ENCODE results near the gene TBX21. TPM values are rescaled to one million over a fixed set of nuclear protein-coding genes. Genes with fewer than 3 reads are reported as not detected.

TBX21 gene
- polyA plus RNA-seq (2014; cell fraction: cytosol; rRNA removed) = not detected in 2 replicates
- not detected in 2 replicates for polyA plus RNA-seq (2014; cell fraction: nucleus; rRNA removed)

DNA sequence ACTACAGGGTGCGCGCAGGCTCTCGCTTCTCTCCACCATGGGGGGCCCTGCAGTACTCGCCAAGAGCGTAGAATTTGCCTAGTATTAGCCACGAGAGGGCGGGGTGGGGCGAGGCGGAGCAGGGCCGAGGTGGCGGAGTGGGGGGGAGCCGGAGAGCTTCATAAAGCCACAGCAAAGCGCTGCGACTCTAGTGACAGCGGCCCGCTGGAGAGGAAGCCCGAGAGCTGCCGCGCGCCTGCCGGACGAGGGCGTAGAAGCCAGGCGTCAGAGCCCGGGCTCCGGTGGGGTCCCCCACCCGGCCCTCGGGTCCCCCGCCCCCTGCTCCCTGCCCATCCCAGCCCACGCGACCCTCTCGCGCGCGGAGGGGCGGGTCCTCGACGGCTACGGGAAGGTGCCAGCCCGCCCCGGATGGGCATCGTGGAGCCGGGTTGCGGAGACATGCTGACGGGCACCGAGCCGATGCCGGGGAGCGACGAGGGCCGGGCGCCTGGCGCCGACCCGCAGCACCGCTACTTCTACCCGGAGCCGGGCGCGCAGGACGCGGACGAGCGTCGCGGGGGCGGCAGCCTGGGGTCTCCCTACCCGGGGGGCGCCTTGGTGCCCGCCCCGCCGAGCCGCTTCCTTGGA is at the start of gene TBX21:
TBX21 (plus strand) TSS at position 190 of the 627 bp plus-strand sequence; CDS start at position 409, 219 bp downstream.
- DNase-seq (ENCODE audit: low spot score) = peak; percentile 74

GRCh38 chr17:47684025-47684424 is 49.0 kb upstream of the TBX21 start:
- no peak for DNase-seq (ENCODE audit: low spot score)

GRCh38 chr17:47684535-47685193 is 48.4 kb upstream of the TBX21 start:
- no peak for DNase-seq (ENCODE audit: low spot score)

DNA sequence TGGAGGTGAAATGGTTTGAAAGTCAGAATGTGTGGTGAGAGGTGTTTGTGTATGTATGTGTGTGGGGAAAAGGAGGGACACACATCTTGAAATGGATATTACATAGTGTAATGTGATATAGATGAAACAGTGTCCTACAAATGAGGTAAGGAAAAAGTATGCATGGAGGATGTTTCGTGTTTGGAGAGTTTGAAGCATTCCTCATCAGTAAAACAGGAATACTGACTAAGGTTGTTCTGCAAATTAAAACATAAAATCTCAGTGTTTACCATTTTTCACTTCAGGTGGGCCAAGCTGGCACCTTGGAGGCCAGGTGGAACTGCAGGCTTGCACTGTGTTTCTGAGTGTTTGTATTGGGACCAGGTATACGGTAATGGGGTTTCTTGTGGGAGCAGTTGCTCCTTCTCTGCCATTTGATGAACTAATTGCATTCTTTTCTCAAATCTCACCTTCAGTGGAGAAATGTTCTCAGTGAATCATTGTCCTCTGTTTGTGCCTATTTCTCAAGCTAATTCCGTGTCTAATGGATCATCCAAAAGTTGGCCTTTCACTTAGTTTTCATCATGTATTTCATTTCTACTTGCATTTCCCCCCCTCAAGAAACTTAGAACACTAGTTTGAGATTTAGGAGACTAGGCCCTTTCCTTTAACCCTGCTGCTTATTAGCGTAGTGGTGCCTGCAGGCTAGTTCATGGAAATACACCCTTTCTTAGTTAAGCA is 47.3 kb upstream of the TBX21 start:
- DNase-seq (ENCODE audit: low spot score) = no peak

GRCh38 chr17:47686276-47686635 is 46.8 kb upstream of the TBX21 start:
- no peak for DNase-seq (ENCODE audit: low spot score)

DNA sequence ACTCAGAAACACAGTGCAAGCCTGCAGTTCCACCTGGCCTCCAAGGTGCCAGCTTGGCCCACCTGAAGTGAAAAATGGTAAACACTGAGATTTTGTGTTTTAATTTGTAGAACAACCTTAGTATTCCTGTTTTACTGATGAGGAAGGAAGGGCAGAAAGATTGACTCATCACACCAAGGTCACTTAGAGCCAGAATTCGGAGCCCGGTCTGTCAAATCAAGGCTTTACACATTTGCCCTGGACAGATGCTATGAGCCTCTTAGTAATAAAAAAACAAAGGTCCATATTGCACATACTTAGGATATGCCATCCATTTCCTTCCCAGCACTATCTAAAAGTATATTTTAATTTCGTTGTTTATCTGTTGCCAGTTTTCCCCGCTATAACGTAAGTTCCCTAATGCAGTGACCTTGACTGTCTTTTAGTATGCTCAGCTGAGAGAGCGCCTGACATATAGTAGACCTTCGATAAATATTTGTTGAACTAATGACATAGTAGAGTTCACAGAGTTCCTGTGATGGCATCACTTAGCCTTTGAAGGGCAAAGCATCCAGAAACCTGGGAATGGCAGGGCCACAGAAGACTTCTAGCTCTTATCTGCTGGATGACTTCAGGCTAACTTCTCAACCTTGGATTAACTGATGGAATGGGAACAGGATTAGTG is 46.2 kb upstream of the TBX21 start:
- no peak for DNase-seq (ENCODE audit: low spot score)

GRCh38 chr17:47687328-47687690 is 45.7 kb upstream of the TBX21 start:
- DNase-seq (ENCODE audit: low spot score) = no peak

DNA sequence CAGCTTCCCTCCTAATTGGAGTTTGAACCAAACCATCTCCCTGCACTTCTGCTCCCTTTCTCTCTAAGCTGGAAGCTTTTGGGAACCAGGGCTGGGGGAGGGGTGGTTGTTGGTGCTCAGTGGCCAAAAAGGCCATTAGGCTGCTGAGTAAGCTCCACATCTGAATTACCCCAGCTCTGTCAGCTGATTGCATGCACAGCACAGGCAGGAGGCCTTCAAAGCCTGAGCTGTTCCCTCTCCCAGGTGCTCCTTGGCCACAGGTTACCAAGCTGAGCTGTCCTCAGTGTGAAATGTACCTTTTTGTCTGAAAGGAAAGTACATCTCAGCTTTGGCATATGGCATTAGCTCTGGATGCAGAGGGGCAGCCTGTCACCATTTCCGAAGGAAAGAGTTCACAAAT is 45.3 kb upstream of the TBX21 start:
- no peak for DNase-seq (ENCODE audit: low spot score)

DNA sequence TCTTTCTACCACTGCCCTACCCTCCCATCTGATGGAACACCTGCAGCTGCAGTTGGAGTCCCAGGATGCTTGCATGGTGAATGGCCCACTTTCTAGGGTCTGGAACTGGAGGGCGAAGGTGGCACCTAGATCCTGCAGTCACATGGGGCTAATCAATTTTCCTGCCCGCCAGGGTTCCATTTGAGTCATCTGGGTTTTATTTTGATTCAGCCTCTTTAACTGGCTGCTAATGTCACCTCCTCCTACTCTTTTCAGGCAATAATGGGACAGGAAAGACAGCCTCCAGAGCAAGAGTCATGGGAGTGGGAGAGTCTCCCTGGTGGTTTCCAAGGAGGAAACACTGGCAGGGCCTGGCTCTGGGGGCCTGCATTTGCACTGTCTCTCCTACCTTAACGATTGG is 42.9 kb upstream of the TBX21 start:
- DNase-seq (ENCODE audit: low spot score) = no peak

DNA sequence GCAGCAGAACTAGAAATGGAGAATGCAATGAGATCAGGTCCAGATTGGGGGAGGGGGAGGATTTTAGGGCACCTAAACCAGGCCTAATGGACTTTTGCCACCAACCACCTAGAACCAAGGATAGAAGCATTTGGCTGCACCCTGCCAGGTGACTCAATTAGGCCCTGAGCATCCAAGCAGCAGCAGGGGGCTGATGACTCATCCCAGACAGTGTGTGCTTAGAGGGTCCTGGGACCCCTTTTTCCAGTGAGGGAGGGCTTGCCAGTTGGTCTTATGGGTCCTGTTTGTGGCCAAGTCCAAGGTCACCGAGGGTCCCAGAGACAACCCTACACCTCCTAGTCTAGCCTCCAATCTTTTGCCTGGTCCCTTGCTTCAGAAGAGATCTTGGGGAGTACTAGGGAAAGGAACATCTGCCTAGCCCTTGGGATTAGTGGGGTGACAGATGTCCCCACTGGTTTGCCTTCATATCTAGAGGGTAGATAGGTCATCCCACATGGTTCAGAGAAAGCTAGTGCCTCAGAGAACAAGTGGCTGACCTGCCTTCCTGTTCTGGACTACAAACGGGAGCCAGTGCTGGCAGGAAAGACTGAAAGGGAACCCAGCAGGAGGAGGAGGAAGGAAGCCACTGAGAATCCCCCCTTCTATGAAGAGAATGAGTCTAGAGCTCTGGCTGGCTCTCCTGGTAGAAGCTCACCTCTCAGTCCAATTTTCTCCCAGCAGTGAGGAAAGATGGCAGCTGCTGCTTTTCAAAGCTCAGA is 40.7 kb upstream of the TBX21 start:
- DNase-seq (ENCODE audit: low spot score) = no peak

GRCh38 chr17:47692895-47693730 is 39.9 kb upstream of the TBX21 start:
- DNase-seq (ENCODE audit: low spot score) = no peak

DNA sequence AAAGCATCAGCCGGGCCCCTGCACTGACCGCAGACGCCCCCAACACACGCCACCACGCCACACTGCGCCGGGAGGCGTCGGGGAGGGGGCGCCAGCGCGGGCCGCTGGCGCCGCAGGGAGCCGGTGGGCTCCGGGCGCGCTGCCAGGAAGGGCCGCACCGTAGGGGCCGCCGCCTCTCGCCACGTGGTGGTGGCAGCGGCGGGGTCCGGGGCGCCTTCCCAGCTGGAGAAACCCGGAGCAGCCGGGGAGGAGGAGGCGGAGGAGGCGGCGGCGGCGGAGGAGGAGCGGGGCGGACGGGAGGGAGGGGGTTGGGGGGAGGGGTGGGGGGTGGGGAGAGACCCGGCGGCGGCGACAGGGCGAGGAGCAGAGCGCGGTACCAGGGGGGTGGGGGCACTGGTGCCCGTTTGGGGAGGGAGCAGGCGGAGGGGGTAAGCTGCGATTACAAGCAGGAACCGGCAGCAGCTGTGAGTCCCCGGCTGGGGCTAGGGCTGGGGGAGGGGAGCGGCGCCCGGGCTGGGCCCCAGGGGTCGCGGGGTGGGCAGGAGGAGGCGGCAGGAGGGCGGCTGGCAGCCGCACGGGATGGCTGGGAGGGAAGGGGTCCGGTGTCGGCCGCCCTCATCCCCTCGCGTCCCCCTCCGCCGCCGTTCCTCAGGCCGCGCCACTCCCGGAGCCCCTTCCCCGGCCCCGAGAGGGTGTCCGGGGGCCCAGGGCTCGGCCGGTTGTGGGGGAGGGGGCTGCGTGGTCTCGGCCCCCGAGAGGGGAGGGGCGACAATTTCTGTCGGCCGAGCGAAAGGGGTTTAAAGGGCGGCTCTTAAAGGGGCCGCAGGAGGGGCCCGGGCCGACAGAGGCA is 39.1 kb upstream of the TBX21 start, which contains the start of gene TBKBP1:
TBKBP1 (plus strand) TSS at position 431 of the 850 bp plus-strand sequence. CDS start 1,952 bp downstream, outside the sequence.
- peak; percentile 92 for DNase-seq (ENCODE audit: low spot score)

- peak; percentile 58 for DNase-seq (ENCODE audit: low spot score)
Measured at GRCh38 chr17:47694581-47695428, 38.2 kb upstream of the TBX21 start.

GRCh38 chr17:47695429-47696376 is 37.3 kb upstream of the TBX21 start:
- DNase-seq (ENCODE audit: low spot score) = no peak

DNA sequence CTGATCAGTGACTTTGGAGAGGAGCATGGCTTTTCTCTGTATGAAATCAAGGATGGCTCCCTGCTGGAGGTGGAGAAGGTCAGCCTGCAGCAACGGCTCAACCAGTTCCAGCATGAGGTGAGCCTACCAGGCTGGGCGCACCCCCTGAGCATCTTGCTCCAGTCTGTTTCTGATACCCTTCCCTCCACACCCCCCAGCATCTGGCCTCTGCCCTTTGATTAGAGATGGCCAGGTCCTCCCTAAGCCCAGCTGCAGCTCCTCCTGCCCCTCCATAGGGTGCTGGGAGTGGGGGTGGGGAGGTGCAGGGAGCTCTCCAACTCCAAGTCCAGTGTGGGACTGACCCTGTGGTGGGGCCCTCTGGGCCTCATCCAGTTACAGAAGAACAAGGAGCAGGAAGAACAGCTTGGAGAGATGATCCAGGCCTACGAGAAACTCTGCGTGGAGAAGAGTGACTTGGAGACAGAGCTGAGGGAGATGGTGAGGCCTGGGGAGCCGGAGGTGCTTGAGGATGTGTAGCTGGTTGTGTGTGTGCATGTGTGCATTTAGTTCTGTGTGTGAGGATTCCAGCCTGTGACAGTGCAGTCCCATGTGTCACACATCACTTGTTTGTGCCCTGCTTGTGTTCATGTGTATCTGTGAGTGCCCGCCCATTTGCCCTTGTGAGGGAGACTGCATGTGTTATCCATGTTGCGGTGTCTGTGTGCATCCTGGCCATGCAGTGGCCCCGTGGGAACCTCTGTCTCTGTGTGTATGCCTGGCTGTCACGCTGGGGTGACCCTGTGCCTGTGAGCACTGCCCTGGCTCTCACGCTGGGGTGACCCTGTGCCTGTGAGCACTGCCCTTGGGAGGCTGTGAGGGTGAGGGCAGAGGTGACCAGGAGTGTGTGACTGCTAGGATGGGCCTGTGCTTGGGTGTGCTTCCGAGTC is 36.1 kb upstream of the TBX21 start:
- no peak for DNase-seq (ENCODE audit: low spot score)
